NCI-H446 treated with DMSO at 0.1 percent for 48 hours (cell line): Measurements from ENCODE around the gene LRRC71.
"Not testable (repeated sequence)": the region's sequence is repeated elsewhere in the genome, so short reads cannot be mapped to it uniquely, and the experiment has no call there.

Source experiments
- DNase-seq: peaks from one replicate; lab custom pipeline; 2025; lab: John Stamatoyannopoulos, UW

Gene LRRC71

DNA sequence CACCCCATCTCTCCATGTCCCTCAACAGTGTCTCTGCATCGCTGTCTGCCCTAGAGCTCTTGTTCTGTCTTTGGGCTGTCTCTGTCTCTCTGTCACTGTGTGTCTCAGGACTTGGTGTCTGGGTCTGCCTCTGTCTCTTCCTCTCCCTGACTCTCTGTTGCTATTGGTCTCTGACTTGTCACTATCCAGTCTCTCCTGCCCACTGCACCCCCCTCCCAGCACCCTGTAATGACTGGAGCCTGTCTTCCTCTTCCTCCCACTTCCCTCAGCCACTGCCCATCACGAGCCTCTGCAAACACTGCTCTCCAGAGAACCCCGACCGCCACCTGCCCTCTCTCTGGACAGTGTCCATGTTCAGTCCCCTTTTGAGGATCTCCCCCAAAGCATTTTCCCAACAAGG, 14.8 kb upstream of the LRRC71 start:
- DNase-seq: no peak

DNA sequence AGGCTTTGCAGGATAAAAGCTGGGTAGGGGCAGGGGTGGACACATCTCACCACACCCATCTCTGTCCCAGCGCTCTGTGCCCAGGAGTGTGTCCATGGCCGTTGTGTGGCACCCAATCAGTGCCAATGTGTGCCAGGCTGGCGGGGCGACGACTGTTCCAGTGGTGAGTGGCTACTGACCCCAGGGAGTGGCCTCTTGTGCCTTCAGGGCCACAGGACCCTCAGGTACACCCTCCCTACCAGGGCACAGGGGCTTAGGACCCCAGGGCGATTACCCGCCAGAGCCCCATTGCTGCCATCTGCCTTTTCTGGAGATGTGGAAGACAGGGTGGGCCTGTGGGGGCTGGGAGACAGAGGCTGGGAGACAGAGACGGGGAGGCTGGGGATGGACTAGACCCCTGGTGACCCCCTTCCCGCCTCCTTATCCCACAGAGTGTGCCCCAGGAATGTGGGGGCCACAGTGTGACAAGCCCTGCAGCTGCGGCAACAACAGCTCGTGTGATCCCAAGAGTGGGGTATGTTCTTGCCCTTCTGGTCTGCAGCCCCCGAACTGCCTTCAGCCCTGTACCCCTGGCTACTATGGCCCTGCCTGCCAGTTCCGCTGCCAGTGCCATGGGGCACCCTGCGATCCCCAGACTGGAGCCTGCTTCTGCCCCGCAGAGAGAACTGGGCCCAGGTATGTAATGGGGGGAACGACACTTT, 14.1 kb upstream of the LRRC71 start:
- no peak for DNase-seq

DNA sequence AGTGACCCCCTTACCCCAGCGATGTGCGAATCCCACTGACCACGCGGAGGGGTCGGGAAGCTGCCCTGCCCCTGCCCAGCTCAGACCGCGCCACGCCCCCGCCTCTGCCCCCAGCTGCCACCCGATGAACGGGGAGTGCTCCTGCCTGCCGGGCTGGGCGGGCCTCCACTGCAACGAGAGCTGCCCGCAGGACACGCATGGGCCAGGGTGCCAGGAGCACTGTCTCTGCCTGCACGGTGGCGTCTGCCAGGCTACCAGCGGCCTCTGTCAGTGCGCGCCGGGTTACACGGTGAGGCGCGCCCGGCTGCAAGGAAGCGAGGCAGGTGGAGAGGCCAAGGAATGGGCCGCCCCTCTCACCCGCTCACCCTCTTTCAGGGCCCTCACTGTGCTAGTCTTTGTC, 11.9 kb upstream of the LRRC71 start:
- DNase-seq: no peak

DNA sequence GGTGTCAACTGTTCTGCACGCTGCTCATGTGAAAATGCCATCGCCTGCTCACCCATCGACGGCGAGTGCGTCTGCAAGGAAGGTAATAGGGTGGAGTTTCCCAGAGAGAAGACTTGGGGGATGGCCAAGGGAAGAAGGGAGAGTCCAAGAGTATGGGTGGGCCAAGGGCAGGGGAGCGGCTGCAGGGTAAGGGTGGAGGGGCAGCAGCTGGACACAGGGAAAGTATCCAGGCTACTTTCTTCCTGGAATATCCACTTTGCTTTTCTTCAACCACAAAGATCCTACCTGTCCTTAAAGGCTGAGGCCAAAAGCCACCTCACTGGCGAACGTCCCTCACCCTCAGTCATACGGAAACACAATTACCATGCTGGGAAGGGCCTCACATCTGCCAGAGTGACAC, 11.5 kb upstream of the LRRC71 start:
- no peak for DNase-seq

DNA sequence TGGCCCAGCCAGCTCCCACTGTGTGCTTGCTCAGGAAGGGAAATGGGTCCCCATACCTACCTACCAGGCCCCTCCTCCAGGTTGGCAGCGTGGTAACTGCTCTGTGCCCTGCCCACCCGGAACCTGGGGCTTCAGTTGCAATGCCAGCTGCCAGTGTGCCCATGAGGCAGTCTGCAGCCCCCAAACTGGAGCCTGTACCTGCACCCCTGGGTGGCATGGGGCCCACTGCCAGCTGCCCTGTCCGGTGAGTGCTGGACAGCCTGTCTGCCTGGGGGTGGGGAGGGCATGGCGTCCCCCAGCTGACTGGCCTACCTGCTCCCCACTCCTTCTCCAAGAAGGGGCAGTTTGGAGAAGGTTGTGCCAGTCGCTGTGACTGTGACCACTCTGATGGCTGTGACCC, 10.8 kb upstream of the LRRC71 start:
- no peak for DNase-seq

DNA sequence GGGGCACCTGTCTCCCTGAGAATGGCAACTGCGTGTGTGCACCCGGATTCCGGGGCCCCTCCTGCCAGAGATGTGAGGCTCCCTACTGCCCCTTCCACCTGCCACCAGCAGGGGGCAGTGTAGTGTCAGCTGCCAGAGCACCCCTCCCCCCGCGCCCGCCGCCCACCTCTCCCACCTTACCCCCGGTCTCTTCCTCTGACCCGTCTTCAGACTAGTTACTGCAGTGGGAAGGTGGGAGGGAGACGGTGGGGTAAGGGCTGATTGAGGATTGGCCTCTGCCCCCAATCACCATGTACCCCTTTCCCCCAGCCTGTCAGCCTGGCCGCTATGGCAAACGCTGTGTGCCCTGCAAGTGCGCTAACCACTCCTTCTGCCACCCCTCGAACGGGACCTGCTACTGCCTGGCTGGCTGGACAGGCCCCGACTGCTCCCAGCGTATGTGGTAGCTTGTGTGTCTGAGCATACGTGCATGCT, 10.1 kb upstream of the LRRC71 start:
- DNase-seq: no peak

DNA sequence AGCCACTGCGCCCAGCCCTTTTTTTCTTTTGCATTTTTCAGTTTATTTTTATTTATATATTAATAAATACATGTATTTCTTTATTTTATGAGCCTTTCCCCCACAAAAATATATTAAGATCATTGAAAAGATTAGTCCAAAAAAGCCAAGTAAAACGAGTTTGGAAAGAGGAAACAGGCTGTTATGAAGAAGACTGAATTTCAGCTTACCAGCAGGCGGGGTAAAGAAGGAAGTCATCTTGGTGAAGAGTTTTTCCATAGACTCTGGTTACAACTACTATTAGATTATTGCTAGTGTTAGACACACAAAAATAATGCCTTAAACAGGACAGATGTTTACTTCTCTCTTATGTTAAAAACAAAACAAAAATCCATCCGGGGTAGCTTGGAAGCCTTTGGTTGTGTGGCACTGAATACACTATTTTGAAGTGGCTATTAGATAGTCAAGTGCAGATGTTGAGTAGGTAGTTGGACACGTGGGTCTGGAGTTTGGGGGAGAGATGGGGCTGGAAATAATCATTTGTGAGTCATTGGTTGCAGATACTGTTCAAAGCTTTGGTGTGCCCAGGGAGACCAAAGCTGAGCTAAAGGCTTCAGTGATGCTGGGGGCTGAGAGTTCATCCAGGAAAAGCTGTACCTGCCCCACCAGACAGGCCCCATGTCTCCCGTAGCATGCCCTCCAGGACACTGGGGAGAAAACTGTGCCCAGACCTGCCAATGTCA, 8.7 kb upstream of the LRRC71 start:
- no peak for DNase-seq

DNA sequence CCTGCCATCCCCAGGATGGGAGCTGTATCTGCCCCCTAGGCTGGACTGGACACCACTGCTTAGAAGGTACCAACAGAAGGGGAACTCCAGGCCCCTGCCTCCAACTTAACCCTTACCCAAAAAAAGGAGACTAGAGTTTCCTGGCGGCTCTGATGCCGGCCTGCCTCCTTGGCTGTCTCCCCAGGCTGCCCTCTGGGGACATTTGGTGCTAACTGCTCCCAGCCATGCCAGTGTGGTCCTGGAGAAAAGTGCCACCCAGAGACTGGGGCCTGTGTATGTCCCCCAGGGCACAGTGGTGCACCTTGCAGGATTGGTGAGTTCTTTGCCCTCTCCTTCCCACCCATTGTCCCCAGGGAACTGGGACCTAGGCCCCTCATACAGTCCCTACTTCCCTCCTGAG, 8.1 kb upstream of the LRRC71 start:
- no peak for DNase-seq

DNA sequence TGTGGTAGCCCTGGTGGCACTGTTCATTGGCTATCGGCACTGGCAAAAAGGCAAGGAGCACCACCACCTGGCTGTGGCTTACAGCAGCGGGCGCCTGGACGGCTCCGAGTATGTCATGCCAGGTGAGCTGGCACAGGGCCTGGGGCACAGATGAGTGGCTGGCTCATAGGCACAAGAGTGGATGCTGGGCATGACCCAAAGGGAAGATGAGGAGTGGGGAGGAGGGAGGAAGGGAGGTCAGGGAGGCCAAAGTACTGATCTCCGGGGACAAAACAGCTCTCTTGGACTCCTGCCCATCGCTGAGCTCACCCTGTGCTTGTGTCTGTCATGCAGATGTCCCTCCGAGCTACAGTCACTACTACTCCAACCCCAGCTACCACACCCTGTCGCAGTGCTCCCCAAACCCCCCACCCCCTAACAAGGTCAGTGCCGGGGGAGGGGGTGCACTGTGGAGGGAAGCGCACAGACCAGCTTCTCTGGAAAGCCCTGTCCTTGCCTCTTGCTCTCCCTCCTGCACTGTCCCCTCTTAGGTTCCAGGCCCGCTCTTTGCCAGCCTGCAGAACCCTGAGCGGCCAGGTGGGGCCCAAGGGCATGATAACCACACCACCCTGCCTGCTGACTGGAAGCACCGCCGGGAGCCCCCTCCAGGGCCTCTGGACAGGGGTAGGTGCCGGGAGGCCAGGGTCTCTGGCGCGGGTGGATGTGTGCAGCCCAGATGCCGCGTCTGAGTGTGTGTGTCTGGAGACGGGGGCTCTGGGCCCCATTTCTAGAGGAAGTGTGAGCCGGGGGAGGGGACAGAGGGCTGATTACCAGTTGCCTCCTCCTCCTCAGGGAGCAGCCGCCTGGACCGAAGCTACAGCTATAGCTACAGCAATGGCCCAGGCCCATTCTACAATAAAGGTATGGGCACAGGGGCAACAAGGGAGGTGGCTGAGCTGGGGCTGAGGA, 7.3 kb upstream of the LRRC71 start:
- DNase-seq: no peak

DNA sequence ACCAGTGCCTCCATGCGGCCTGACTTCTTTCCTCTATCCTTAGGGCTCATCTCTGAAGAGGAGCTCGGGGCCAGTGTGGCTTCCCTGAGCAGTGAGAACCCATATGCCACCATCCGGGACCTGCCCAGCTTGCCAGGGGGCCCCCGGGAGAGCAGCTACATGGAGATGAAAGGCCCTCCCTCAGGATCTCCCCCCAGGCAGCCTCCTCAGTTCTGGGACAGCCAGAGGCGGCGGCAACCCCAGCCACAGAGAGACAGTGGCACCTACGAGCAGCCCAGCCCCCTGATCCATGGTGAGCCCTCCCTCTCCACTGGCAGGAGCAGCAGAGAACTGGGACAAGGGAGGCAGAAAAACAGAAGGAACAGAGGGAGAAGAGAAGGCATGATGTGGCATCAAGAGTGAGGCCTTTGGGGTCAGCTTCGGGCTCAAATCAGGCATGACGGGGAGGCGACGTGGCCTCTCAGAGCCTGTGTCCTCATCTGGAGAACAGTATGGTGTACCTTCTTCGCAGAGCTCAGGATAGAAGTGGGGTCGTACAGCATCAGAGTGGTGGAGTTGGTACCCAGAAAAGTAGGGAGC, 6.5 kb upstream of the LRRC71 start:
- no peak for DNase-seq

DNA sequence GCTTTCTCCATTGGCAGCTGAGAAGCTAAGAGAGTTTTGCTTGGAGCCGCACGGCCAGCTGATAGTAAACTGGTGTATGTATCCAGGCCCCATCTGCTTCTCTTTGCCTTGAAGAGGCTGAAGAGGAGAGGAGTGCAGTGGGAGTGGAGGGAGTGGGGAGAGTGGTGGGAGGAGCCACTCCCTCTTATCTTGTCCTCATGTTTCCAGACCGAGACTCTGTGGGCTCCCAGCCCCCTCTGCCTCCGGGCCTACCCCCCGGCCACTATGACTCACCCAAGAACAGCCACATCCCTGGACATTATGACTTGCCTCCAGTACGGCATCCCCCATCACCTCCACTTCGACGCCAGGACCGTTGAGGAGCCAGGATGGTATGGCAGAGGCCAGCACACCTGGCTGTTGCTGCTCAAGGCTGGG, 6.0 kb upstream of the LRRC71 start:
- no peak for DNase-seq

DNA sequence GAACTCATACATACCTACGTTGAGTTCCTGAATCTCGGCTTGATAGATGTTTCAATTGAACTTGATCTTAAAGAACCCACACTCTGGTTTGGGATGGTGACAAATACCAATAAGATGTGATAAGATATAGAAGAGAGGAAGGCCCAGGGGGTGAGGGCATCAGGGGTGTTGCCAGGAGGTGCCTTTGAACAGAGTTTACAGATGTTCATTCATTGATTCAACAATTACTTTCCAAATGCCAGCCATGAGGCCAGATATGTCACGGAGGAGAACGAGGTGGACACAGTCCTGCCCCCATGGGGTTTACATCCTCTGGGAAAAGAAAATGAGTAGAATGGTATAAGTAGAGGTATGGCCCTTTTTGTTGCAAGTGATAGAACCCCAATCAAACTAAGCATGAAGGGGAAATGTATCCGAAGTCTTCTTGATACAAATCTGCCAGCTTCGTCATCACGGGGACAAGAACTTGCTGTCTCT, 659 bp downstream of the LRRC71 start:
- DNase-seq: no peak

DNA sequence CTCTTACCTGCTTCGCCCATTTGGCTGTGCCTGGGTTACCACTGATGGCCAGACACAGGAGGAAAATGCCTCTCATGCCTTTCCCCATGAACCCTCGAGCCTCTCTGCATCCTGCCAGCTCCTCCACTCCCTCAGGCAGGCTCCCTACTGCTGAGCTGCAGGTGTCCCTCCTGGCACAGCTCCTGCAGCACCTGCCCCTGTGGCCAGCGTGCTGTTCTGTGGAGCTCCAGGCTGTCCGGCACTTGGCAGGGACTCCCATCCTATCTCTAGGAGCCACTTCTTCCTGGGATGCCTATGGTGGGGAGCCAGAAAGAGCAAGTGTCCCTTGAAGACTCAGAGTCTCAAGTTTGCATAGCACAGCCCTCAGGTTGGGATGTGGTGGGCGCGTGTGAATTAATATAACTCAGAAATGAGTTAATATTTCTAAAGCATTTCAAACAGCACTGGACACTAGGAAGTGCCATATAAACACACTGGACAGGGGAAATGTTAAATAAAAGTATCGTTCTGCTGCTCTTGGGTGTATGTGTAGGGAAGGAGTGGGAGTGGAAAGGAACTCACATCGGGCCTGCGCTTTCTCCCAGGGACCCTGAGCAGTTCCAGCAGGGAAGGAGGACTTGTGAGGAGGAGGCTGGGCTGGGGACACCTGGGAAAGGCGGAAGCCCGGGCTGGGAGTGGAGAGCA, 2.7 kb downstream of the LRRC71 start:
- no peak for DNase-seq

DNA sequence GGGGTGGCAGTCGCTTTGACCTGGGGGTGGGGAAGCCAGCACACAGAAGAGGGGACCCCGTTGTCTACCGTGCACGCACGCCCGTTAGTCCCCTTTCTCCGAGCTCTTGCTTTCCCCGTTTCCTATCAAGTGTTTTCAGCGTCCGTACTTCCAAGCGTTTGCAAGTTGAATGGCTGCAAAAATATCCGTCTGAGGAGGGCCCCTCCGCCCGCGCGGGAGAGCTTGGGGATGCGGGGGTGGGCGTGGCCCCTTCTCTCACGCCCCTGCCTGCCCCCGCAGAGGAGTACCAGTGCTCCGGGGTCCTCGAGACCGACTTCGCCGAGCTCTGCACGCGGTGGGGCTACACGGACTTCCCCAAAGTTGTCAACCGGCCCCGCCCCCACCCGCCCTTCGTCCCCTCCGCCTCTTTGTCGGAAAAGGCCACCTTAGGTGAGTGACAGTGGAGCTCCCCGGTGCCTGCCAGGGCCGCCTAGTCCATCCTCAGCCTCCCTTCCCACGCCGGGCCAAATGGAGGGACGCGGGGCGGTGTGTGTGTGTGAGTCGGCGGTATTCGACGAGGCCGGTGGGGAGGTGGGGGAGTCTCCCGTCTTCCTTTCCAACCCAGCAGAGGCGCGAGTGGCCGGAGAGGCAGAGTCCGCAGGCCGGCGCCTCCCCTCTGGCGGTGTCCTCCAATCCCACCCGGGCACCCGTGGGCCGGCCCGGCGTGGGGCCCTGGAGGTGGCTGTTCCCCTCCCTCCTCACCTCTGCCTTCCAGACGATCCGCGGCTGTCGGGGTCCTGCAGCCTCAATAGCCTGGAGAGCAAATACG, 3.4 kb downstream of the LRRC71 start:
- DNase-seq: no peak

DNA sequence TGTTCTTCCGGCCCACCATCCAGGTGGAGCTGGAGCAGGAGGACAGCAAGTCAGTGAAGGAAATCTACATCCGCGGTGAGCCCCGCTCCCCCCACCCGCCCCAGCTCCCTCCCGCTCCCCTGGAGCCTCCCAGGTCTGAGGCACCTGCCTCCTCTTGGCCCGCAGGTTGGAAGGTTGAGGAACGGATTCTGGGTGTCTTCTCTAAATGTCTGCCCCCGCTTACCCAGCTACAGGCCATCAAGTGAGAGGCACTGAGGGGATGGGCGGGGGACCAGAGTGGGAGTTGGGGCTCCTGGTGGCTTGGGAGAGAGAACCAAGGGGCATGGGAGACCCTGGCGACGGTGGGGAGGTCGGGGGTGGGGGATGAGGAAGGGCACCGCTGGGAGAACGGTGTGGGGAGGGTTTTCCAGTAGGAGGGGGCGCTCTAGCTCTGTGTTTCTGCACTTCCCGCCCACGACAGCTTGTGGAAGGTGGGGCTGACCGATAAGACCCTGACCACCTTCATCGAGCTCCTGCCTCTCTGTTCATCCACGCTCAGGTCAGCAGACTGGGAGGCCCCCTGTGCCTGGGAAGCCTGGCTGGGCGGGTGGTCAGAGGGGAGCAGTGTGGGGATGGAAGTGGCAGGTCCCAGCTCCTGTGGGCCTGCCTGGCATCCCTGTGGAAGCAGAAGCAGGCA, 4.2 kb downstream of the LRRC71 start:
- DNase-seq: no peak

DNA sequence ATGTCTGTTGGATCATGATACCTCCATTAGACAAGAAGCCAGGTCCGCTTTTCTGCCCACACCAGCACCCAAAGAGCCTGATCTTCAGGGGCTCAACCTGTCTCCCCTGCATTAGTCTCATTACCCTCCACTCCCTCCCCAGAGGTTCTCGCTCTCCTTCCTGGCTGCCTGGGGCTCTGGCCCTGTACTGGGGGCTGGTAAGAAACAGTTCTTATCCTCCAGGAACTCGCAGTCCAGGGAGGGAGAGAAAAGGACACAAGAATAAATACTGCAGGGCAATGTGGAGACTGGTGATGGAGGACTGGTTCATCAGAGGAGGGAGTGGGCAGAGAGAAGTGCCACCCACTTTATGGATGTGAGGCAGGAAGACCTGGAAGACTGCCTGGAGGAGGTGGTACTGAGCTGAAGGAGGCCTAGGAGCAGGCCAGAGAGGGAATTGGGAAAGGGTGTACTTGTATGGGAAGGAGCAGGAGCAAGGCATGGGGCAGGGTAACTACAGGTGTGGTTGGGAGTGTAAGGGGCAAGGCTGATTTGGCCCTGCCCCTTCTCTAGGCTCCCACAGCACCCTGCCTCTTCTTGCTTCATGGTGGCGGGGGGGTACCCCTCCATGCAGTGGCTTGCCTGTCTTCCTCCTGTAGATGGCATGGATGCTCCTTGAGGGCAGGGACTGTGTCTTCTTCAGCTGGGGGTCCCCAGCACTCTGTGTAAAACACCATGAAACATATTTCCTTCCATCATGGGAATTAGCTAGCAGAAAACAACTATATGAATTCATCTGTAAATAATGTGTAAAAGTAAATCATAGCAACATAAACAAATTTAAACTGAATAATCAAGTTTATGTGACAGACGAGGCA, 5.0 kb downstream of the LRRC71 start:
- no peak for DNase-seq

DNA sequence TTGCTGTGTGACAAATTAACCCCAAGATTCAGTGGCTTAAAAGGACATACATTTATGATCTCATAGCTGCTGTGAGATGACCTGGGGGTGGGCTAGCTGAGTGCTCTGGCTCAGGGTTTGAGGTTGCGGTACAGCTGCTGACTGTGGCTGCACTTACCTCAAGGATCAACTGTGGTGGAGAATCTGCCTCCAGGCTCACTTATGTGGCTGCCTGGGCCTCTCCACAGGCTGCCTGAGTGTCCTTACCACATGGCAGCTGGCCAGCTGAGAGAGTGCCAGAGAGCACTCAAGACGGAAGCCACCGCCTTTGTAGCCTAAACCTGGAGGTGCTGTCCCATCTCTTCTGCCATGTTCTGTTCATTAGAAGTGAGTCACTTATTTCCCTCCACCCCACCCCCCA, 5.7 kb downstream of the LRRC71 start:
- DNase-seq: no peak

DNA sequence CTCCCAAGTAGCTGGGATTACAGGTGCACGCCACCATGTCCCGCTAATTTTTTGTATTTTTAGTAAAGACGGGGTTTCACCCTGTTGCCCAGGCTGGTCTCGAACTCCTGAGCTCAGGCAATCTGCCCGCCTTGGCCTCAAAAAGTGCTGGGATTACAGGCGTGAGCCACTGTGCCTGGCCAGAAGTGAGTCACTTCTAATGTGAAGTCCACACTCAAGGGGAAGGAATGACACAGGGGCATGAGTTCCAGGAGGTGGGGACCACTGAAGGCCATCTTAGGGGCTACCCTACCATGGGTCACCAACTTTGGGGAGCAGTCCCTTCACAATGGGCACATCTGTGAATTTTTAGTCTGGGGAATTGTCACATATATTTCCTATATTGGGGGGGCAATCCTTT, 6.3 kb downstream of the LRRC71 start:
- DNase-seq: not testable (repeated sequence)
